ENCODE results near the gene WNT4. TPM values are rescaled to one million over a fixed set of nuclear protein-coding genes. Genes with fewer than 3 reads are reported as not detected.
A peak's percentile ranks its signal among the peaks of the same experiment; 100 is the strongest.

Gene WNT4
- total and polyA plus RNA-seq, 2 donors (not counting 1 experiment from before 2014, with no cell fraction given) = not detected

DNA sequence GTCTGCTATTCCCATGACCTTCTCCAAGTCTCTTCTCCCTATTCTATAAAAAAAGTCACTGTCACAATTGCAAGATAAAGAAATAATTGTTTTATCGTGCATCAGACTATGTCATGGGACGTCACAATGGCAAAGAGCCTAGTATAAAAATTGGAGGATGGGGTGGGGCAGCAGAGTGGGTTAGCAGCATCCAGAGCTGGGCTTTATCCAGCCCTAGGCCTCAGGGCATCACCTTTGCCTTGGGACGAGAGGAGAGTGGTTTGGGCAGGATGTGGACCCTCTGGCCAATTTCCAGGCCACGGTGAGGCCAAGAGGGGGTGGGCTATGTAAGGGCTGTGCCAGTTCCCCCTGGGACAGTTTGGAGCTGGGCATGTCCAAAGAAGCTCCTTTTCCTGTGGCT lies 25.7 kb downstream of the WNT4 start:
- H3K27ac ChIP-seq (ENCODE audit: low read length in 2 of 2) = peak overlapping the region in 1 of 2 donors; percentile 47
- POLR2A ChIA-PET = no interaction called here
- peaks cover 0 to 39% of the 10 kb centered on the region in 2 experiments for H3K36me3 ChIP-seq (replicated peaks in 1 of 2; ENCODE audit: control extremely low read depth in 1 of 2, control insufficient read depth in 1 of 2, extremely low read depth in 1 of 2, insufficient read depth in 2 of 2, low read length in 1 of 2)
- Mint-ChIP-seq H3K9me3 (ENCODE audit: insufficient read depth) (no peaks in the 10 kb centered on the region), H3K27me3 (no peaks in the 10 kb centered on the region), H3K4me1 (peaks cover 68% of the 10 kb centered on the region), H3K4me3 (peak overlapping the region; percentile 50), H3K27ac (peak overlapping the region; percentile 84)
- H3K4me3 ChIP-seq (ENCODE audit: control extremely low read depth in 1 of 5, extremely low read depth in 1 of 5, insufficient read depth in 1 of 5, low read depth in 2 of 5, low read length in 4 of 5) = no peak overlapping the region
- no peaks in the 10 kb centered on the region for H3K27me3 ChIP-seq (replicated peaks in 1 of 4; ENCODE audit: control extremely low read depth in 1 of 4, control insufficient read depth in 3 of 4, insufficient read depth in 4 of 4, low read length in 3 of 4)
- CTCF ChIA-PET = interaction anchor here (1.3 kb wide), 2 partner anchors 12 to 14 kb away, joined by 3 to 8 read pairs; no protein-coding TSS in a partner anchor
- H3K4me1 ChIP-seq (ENCODE audit: control insufficient read depth in 2 of 2, insufficient read depth in 2 of 2, low read length in 2 of 2) = peaks cover 47 to 66% of the 10 kb centered on the region in 2 donors
- H4K20me1 ChIP-seq (ENCODE audit: control insufficient read depth, insufficient read depth, low read length, poor library complexity, severe bottlenecking) = peaks cover 79% of the 10 kb centered on the region
- H3K4me2 ChIP-seq (replicated peaks; ENCODE audit: low read depth, low read length, poor library complexity, severe bottlenecking) = peak overlapping the region; percentile 31
- intact Hi-C loops (cut with micrococcal nuclease) = no loop called here
- peaks cover 12% of the 10 kb centered on the region for H3K79me2 ChIP-seq (ENCODE audit: control insufficient read depth, insufficient read depth, low read length)
- 90% methylated on average over 4 of the region's 4 CpGs for WGBS (ENCODE audit: insufficient coverage)
- TF ChIP-seq, protein P1, sequence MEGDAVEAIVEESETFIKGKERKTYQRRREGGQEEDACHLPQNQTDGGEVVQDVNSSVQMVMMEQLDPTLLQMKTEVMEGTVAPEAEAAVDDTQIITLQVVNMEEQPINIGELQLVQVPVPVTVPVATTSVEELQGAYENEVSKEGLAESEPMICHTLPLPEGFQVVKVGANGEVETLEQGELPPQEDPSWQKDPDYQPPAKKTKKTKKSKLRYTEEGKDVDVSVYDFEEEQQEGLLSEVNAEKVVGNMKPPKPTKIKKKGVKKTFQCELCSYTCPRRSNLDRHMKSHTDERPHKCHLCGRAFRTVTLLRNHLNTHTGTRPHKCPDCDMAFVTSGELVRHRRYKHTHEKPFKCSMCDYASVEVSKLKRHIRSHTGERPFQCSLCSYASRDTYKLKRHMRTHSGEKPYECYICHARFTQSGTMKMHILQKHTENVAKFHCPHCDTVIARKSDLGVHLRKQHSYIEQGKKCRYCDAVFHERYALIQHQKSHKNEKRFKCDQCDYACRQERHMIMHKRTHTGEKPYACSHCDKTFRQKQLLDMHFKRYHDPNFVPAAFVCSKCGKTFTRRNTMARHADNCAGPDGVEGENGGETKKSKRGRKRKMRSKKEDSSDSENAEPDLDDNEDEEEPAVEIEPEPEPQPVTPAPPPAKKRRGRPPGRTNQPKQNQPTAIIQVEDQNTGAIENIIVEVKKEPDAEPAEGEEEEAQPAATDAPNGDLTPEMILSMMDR (IDR thresholded peaks at IDR 0.05) = no peak
- no peak for TF ChIP-seq EZH2 (IDR thresholded peaks at IDR 0.05; ENCODE audit: borderline replicate concordance, insufficient read depth, low read depth, low read length, poor library complexity, severe bottlenecking)
- ATAC-seq (ENCODE audit: low read depth) (no peak), DNase-seq (no peak)
- H2AFZ ChIP-seq (ENCODE audit: insufficient read depth, low read depth, low read length, poor library complexity, severe bottlenecking) = no peak overlapping the region
- H3K9ac ChIP-seq (ENCODE audit: low read length) = no peak overlapping the region
- H3K9me3 ChIP-seq (ENCODE audit: control extremely low read depth in 1 of 3, control insufficient read depth in 2 of 3, insufficient read depth in 1 of 3, low read length in 2 of 3) = no peaks in the 10 kb centered on the region

- Mint-ChIP-seq H3K27me3 (no peaks in the 10 kb centered on the region), H3K27ac (peak overlapping the region; percentile 7), H3K4me3 (no peak overlapping the region), H3K4me1 (peaks cover 63% of the 10 kb centered on the region), H3K9me3 (ENCODE audit: insufficient read depth) (no peaks in the 10 kb centered on the region)
- ChIA-PET POLR2A (no interaction called here), CTCF (interaction anchor here (2.2 kb wide), 1 partner anchor 10 kb away, joined by 8 read pairs; no protein-coding TSS in a partner anchor)
- Histone ChIP-seq H3K9ac (ENCODE audit: low read length) (no peak overlapping the region), H3K36me3 (replicated peaks in 1 of 2; ENCODE audit: control extremely low read depth in 1 of 2, control insufficient read depth in 1 of 2, extremely low read depth in 1 of 2, insufficient read depth in 2 of 2, low read length in 1 of 2) (peaks cover 0 to 48% of the 10 kb centered on the region in 2 experiments), H4K20me1 (ENCODE audit: control insufficient read depth, insufficient read depth, low read length, poor library complexity, severe bottlenecking) (peaks cover 89% of the 10 kb centered on the region), H3K4me3 (ENCODE audit: control extremely low read depth in 1 of 5, extremely low read depth in 1 of 5, insufficient read depth in 1 of 5, low read depth in 2 of 5, low read length in 4 of 5) (no peak overlapping the region), H3K9me3 (ENCODE audit: control extremely low read depth in 1 of 3, control insufficient read depth in 2 of 3, insufficient read depth in 1 of 3, low read length in 2 of 3) (no peaks in the 10 kb centered on the region), H3K27ac (ENCODE audit: low read length in 2 of 2) (peak overlapping the region in 1 of 2 donors; percentile 47), H3K79me2 (ENCODE audit: control insufficient read depth, insufficient read depth, low read length) (peaks cover 29% of the 10 kb centered on the region), H2AFZ (ENCODE audit: insufficient read depth, low read depth, low read length, poor library complexity, severe bottlenecking) (no peak overlapping the region), H3K4me1 (ENCODE audit: control insufficient read depth in 2 of 2, insufficient read depth in 2 of 2, low read length in 2 of 2) (peaks cover 47 to 63% of the 10 kb centered on the region in 2 donors), H3K27me3 (replicated peaks in 1 of 4; ENCODE audit: control extremely low read depth in 1 of 4, control insufficient read depth in 3 of 4, insufficient read depth in 4 of 4, low read length in 3 of 4) (no peaks in the 10 kb centered on the region), H3K4me2 (replicated peaks; ENCODE audit: low read depth, low read length, poor library complexity, severe bottlenecking) (peak overlapping the region; percentile 3)
- TF ChIP-seq, protein P1 (IDR thresholded peaks at IDR 0.05) = no peak
- TF ChIP-seq EZH2 (IDR thresholded peaks at IDR 0.05; ENCODE audit: borderline replicate concordance, insufficient read depth, low read depth, low read length, poor library complexity, severe bottlenecking) = no peak
- intact Hi-C loops (cut with micrococcal nuclease) = no loop called here
- 95% methylated on average over 6 of the region's 6 CpGs for WGBS (ENCODE audit: insufficient coverage)
- ATAC-seq (ENCODE audit: low read depth) (no peak), DNase-seq (no peak)
Observed at GRCh38 chr1:22115286-22115685, 27.6 kb downstream of the WNT4 start.
